ENCODE data around the gene TPX2. TPM values are rescaled to one million over a fixed set of nuclear protein-coding genes. Genes with fewer than 3 reads are reported as not detected.

The TPX2 gene
- total RNA-seq, 1 donor: 18.5 TPM

GRCh38 chr20:31698243-31698802, 40.8 kb upstream of the TPX2 start:
- Histone ChIP-seq H4K20me1 (ENCODE audit: insufficient read depth, low read length) (no peaks in the 10 kb centered on the region), H3K9me3 (ENCODE audit: low read depth, low read length) (no peaks in the 10 kb centered on the region), H3K79me2 (ENCODE audit: insufficient read depth, low read length) (peaks cover 93% of the 10 kb centered on the region), H3K36me3 (ENCODE audit: insufficient read depth, low read length) (peaks cover 41% of the 10 kb centered on the region), H3K27me3 (ENCODE audit: insufficient read depth, low read length) (no peaks in the 10 kb centered on the region), H3K4me3 (ENCODE audit: insufficient read depth, low read length) (no peak overlapping the region), H3K4me1 (ENCODE audit: insufficient read depth, low read length) (peaks cover 46% of the 10 kb centered on the region), H3K27ac (ENCODE audit: low read depth, low read length) (peak overlapping the region; percentile 87), H3K4me2 (ENCODE audit: insufficient read depth, low read length) (no peak overlapping the region), H2AFZ (ENCODE audit: low read length) (no peak overlapping the region)
- TF ChIP-seq CTCF (IDR thresholded peaks at IDR 0.05; ENCODE audit: extremely low read depth, low read depth, low read length): no peak
- no peak for DNase-seq (ENCODE audit: insufficient read length, low spot score, missing footprints)

GRCh38 chr20:31698803-31699718, 40.0 kb upstream of the TPX2 start:
- no peaks in the 10 kb centered on the region for H4K20me1 ChIP-seq (ENCODE audit: insufficient read depth, low read length)
- H3K4me1 ChIP-seq (ENCODE audit: insufficient read depth, low read length): peaks cover 46% of the 10 kb centered on the region
- no peaks in the 10 kb centered on the region for H3K9me3 ChIP-seq (ENCODE audit: low read depth, low read length)
- H3K4me2 ChIP-seq (ENCODE audit: insufficient read depth, low read length): peak overlapping the region; percentile 40
- no peak overlapping the region for H3K4me3 ChIP-seq (ENCODE audit: insufficient read depth, low read length)
- peak overlapping the region; percentile 87 for H3K27ac ChIP-seq (ENCODE audit: low read depth, low read length)
- H3K27me3 ChIP-seq (ENCODE audit: insufficient read depth, low read length): no peaks in the 10 kb centered on the region
- H3K79me2 ChIP-seq (ENCODE audit: insufficient read depth, low read length): peaks cover 93% of the 10 kb centered on the region
- peaks cover 37% of the 10 kb centered on the region for H3K36me3 ChIP-seq (ENCODE audit: insufficient read depth, low read length)
- H2AFZ ChIP-seq (ENCODE audit: low read length): no peak overlapping the region
- peak; percentile 97 for DNase-seq (ENCODE audit: insufficient read length, low spot score, missing footprints)
- no peak for TF ChIP-seq CTCF (IDR thresholded peaks at IDR 0.05; ENCODE audit: extremely low read depth, low read depth, low read length)

GRCh38 chr20:31699801-31700728, 39.0 kb upstream of the TPX2 start:
- H3K4me2 ChIP-seq (ENCODE audit: insufficient read depth, low read length): no peak overlapping the region
- no peaks in the 10 kb centered on the region for H3K27me3 ChIP-seq (ENCODE audit: insufficient read depth, low read length)
- H3K4me3 ChIP-seq (ENCODE audit: insufficient read depth, low read length): no peak overlapping the region
- peaks cover 3% of the 10 kb centered on the region for H4K20me1 ChIP-seq (ENCODE audit: insufficient read depth, low read length)
- H3K79me2 ChIP-seq (ENCODE audit: insufficient read depth, low read length): peaks cover 93% of the 10 kb centered on the region
- peaks cover 32% of the 10 kb centered on the region for H3K36me3 ChIP-seq (ENCODE audit: insufficient read depth, low read length)
- H3K4me1 ChIP-seq (ENCODE audit: insufficient read depth, low read length): peaks cover 50% of the 10 kb centered on the region
- no peak for DNase-seq (ENCODE audit: insufficient read length, low spot score, missing footprints)
- no peaks in the 10 kb centered on the region for H3K9me3 ChIP-seq (ENCODE audit: low read depth, low read length)
- TF ChIP-seq CTCF (IDR thresholded peaks at IDR 0.05; ENCODE audit: extremely low read depth, low read depth, low read length): no peak
- peak overlapping the region; percentile 87 for H3K27ac ChIP-seq (ENCODE audit: low read depth, low read length)
- no peak overlapping the region for H2AFZ ChIP-seq (ENCODE audit: low read length)
